SH-SY5Y (cell line): ENCODE results near the gene HDGFL2.

Source experiments
- GATA2 ChIP-seq: IDR thresholded peaks from 2 replicates; pipeline ENCODE4 v1.6.1; 2011; ENCODE audit warnings: mild to moderate bottlenecking, low read depth, low read length
- GATA3 ChIP-seq: IDR thresholded peaks from 2 replicates; pipeline ENCODE4 v1.6.1; 2011; ENCODE audit warnings: low read depth, mild to moderate bottlenecking, low read length, moderate library complexity

- TF ChIP-seq GATA3 (no peak), GATA2 (no peak)
Observed at GRCh38 chr19:4522291-4523002, 50.4 kb downstream of the HDGFL2 start.
